NB4 (cell line): ENCODE measurements around the gene BCAR3.
"Not testable (repeated sequence)": the region's sequence is repeated elsewhere in the genome, so short reads cannot be mapped to it uniquely, and the experiment has no call there.

Source experiments
- DNase-seq: peaks from one replicate; pipeline ENCODE4 v3.0.0; 2010; ENCODE audit warnings: low read depth
- H3K4me3 ChIP-seq: one replicate; pipeline ENCODE4 v1.5.1; 2011; ENCODE audit warnings: mild to moderate bottlenecking, low read depth, low read length, moderate library complexity
- CTCF ChIP-seq: IDR thresholded peaks from one replicate; pipeline ENCODE4 v1.5.1; 2012; ENCODE audit warnings: low read depth, low read length
- MAX ChIP-seq: IDR thresholded peaks from 2 replicates; pipeline ENCODE4 v1.6.1; 2011; ENCODE audit warnings: low read depth, low read length
- MYC ChIP-seq: IDR thresholded peaks from 2 replicates; pipeline ENCODE4 v1.6.1; 2011; ENCODE audit warnings: low read depth, low read length
- POLR2A ChIP-seq: IDR thresholded peaks from 2 replicates; pipeline ENCODE4 v1.6.1; 2011; ENCODE audit warnings: mild to moderate bottlenecking; ENCODE audit not compliant: insufficient read length; ENCODE audit errors: extremely low read depth

BCAR3 gene

DNA sequence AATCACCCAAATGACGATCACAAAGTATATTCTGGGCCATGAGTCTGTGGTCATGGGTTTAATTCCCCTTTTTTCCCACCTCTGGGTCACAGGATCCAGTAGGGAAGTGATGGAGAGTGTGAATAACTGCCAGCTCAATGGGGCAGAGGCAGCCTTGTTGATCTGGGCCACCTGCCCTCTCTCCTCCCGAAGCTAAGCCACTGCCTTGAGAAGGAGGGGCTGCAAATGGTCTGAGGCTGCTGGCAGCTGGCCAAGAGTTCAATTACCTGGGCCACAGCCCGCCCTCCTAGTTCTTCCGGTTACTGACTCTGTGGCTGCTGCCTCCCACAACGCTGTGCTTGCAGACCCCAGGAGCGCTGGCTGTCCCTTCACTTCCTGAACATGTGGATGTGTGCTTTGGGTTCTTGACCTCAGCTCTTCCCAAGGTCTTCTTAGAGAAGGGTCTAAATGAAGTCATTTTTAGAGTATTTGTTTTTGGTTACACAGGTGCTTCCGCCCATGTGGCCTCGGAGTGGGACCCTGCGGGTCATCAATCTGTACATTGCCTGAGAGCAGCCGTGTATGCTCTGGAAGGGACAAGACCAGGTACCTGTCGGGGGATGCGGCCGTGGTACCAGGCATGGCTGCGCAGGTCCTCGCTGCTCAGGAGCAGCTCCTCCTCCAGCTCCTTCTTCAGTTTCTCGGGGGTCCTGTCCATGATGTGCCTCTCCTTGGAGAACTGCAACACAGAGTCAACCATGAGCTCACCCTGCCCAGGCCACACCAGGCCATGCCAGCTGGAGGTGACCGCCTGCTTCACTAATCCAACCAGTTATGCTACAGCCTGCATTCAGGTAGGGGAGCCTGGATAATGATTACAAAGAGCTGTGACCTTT is 89.7 kb downstream of the BCAR3 start:
- peak; percentile 43 for DNase-seq
- TF ChIP-seq MYC (peak; percentile 81), POLR2A (no peak), CTCF (no peak), MAX (peak; percentile 65)
- no peak overlapping the region for H3K4me3 ChIP-seq

DNA sequence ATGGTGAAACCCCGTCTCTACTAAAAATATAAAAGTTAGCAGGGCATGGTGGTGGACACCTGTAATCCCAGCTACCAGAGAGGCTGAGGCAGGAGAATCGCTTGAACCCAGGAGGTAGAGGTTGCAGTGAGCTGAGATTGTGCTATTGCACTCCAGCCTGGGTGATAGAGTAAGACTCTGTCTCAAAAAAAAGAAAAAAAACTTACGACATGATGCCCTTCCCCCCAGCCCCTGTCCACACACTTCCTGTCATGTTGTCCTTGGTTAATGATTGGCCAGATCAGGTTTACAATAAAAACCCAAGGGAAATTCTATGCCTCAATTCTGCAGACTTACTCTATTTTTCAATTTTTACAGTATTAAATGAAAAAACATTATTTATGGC is 90.4 kb downstream of the BCAR3 start:
- H3K4me3 ChIP-seq, result not testable (repeated sequence)
- DNase-seq, result peak; percentile 30

DNA sequence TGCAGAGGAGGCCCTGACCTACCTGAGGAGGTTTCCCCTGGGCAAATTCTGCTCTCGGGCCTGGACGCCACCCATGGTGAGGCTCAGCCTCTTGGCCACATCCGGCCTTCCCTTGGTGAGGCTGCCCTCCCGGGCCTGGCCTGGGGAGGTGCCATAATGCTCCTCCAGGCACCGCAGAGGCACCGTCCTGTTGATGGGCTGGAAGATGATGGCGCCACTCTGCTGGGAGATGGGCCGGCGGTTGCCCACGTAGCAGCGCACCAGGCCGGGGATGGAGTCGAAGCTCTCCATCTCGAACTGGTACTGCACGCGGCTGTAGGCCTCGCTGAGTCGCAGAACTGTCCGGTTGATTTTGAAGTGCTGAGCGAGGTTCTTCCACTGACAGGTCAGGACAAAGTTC is 92.7 kb downstream of the BCAR3 start:
- no peak for DNase-seq
- H3K4me3 ChIP-seq, result no peak overlapping the region
- TF ChIP-seq MAX, result no peak
- no peak for TF ChIP-seq CTCF
- TF ChIP-seq POLR2A, result no peak
- no peak for TF ChIP-seq MYC

DNA sequence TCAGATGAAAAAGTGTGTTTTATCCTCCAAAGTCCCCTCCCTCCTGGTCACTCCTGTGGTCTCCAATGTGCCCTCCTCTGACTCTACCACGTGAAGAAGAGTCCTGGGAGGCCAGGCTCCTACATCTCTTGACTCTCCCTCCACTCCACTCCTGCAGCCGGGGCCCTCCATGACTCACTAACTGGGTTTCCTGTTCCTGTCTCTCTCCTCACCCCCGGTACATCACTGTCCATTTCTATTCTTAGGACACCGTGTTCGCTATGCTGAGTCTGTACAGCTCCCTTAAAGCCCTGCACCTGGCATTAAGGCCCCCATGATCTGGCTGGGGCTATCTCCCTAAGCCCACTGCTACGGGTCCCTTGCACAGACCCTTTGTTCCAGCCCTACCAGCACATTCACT is 93.4 kb downstream of the BCAR3 start:
- DNase-seq, result peak; percentile 60
- H3K4me3 ChIP-seq, result no peak overlapping the region
- no peak for TF ChIP-seq CTCF
- 0 out of 2 replicates have a peak, but pooled peaks have one; percentile 18 for TF ChIP-seq MAX
- TF ChIP-seq POLR2A, result no peak
- no peak for TF ChIP-seq MYC

- no peak overlapping the region for H3K4me3 ChIP-seq
- no peak for DNase-seq
- TF ChIP-seq POLR2A (no peak), CTCF (no peak), MYC (no peak), MAX (no peak)
Measured at GRCh38 chr1:93587354-93587753, 94.3 kb downstream of the BCAR3 start.

- no peak for DNase-seq
- no peak overlapping the region for H3K4me3 ChIP-seq
- TF ChIP-seq MAX (no peak), MYC (no peak), CTCF (no peak), POLR2A (no peak)
Measured at GRCh38 chr1:93585059-93585966, 96.3 kb downstream of the BCAR3 start.
